HEK293 (cell line): ENCODE data around the gene BAD.

Experiments used
- EGR2 ChIP-seq: fragments of 450-650 bp; formaldehyde crosslinking; IDR thresholded peaks from 2 replicates; pipeline ENCODE4 v1.5.1; 2016; ENCODE audit warnings: low read depth, missing biosample characterization, missing genetic modification characterization
- GLIS1 ChIP-seq: fragments of 450-650 bp; formaldehyde crosslinking; IDR thresholded peaks from 2 replicates; pipeline ENCODE4 v1.5.1; 2016; ENCODE audit warnings: missing biosample characterization, missing genetic modification characterization
- IKZF3 ChIP-seq: fragments of 450-650 bp; IDR thresholded peaks from 2 replicates; pipeline ENCODE4 v1.5.0; 2018; ENCODE audit warnings: missing biosample characterization, mild to moderate bottlenecking, missing genetic modification characterization, moderate library complexity
- KLF16 ChIP-seq: fragments of 450-650 bp; formaldehyde crosslinking; IDR thresholded peaks from 2 replicates; pipeline ENCODE4 v1.5.1; 2017; ENCODE audit warnings: missing biosample characterization, missing genetic modification characterization
- KLF7 ChIP-seq: fragments of 450-650 bp; formaldehyde crosslinking; IDR thresholded peaks from 2 replicates; pipeline ENCODE4 v1.5.1; 2016; ENCODE audit warnings: missing biosample characterization, missing genetic modification characterization, borderline replicate concordance
- KLF8 ChIP-seq: fragments of 450-650 bp; formaldehyde crosslinking; IDR thresholded peaks from 2 replicates; pipeline ENCODE4 v1.5.1; 2016; ENCODE audit warnings: missing biosample characterization, missing genetic modification characterization
- KLF9 ChIP-seq: fragments of 450-650 bp; formaldehyde crosslinking; IDR thresholded peaks from 2 replicates; pipeline ENCODE4 v1.5.1; 2016; ENCODE audit warnings: missing biosample characterization, missing genetic modification characterization, low read depth
- SP7 ChIP-seq: fragments of 450-650 bp; formaldehyde crosslinking; IDR thresholded peaks from 2 replicates; pipeline ENCODE4 v1.5.1; 2016; ENCODE audit warnings: missing biosample characterization, missing genetic modification characterization
- ZBTB17 ChIP-seq: fragments of 450-650 bp; formaldehyde crosslinking; IDR thresholded peaks from 2 replicates; pipeline ENCODE4 v1.5.1; 2016; ENCODE audit warnings: missing biosample characterization, missing genetic modification characterization
- ZBTB21 ChIP-seq: fragments of 450-650 bp; formaldehyde crosslinking; IDR thresholded peaks from 2 replicates; pipeline ENCODE4 v1.5.1; 2017; ENCODE audit warnings: missing biosample characterization, missing genetic modification characterization
- ZEB2 ChIP-seq: fragments of 450-650 bp; formaldehyde crosslinking; IDR thresholded peaks from 2 replicates; pipeline ENCODE4 v1.5.1; 2016; ENCODE audit warnings: missing biosample characterization, missing genetic modification characterization
- ZFHX2 ChIP-seq: fragments of 450-650 bp; formaldehyde crosslinking; conservative IDR thresholded peaks from 2 replicates; pipeline ENCODE4 v1.5.1; 2016; ENCODE audit warnings: missing biosample characterization, missing genetic modification characterization
- ZNF335 ChIP-seq: fragments of 450-650 bp; formaldehyde crosslinking; conservative IDR thresholded peaks from 2 replicates; pipeline ENCODE4 v1.5.1; 2016; ENCODE audit warnings: missing biosample characterization, missing genetic modification characterization
- ZNF561 ChIP-seq: fragments of 450-650 bp; IDR thresholded peaks from 2 replicates; pipeline ENCODE4 v1.5.1; 2018; ENCODE audit warnings: missing biosample characterization, missing genetic modification characterization, borderline replicate concordance
- ZNF610 ChIP-seq: fragments of 450-650 bp; formaldehyde crosslinking; IDR thresholded peaks from 2 replicates; pipeline ENCODE4 v1.5.1; 2016; ENCODE audit warnings: missing biosample characterization, missing genetic modification characterization, borderline replicate concordance
- ZSCAN23 ChIP-seq: fragments of 450-650 bp; formaldehyde crosslinking; IDR thresholded peaks from 2 replicates; pipeline ENCODE4 v1.5.1; 2016; ENCODE audit warnings: missing biosample characterization, missing genetic modification characterization
- TF ChIP-seq, protein P1 (sequence below): fragments of 450-650 bp; formaldehyde crosslinking; IDR thresholded peaks from 2 replicates; pipeline ENCODE4 v1.5.1; 2016; ENCODE audit warnings: missing biosample characterization, missing genetic modification characterization, low read depth
- TF ChIP-seq, protein P2 (sequence below): fragments of 450-650 bp; formaldehyde crosslinking; conservative IDR thresholded peaks from 2 replicates; pipeline ENCODE4 v1.5.1; 2016; ENCODE audit warnings: low read depth, missing biosample characterization, missing genetic modification characterization
- TF ChIP-seq, protein P3 (sequence below): fragments of 450-650 bp; formaldehyde crosslinking; conservative IDR thresholded peaks from 2 replicates; pipeline ENCODE4 v1.5.1; 2016; ENCODE audit warnings: low read depth, missing biosample characterization, missing genetic modification characterization
- TF ChIP-seq, protein P4 (sequence below): fragments of 450-650 bp; formaldehyde crosslinking; IDR thresholded peaks from 2 replicates; pipeline ENCODE4 v1.5.1; 2016; ENCODE audit warnings: missing biosample characterization, missing genetic modification characterization
- TF ChIP-seq, protein P5 (sequence below): fragments of 450-650 bp; formaldehyde crosslinking; optimal IDR thresholded peaks from 2 replicates; pipeline ENCODE3; 2016; ENCODE audit warnings: missing biosample characterization, mild to moderate bottlenecking, missing genetic modification characterization
- TF ChIP-seq, protein P6 (sequence below): fragments of 450-650 bp; formaldehyde crosslinking; IDR thresholded peaks from 2 replicates; pipeline ENCODE4 v1.5.1; 2017; ENCODE audit warnings: missing biosample characterization, missing genetic modification characterization

BAD gene

DNA sequence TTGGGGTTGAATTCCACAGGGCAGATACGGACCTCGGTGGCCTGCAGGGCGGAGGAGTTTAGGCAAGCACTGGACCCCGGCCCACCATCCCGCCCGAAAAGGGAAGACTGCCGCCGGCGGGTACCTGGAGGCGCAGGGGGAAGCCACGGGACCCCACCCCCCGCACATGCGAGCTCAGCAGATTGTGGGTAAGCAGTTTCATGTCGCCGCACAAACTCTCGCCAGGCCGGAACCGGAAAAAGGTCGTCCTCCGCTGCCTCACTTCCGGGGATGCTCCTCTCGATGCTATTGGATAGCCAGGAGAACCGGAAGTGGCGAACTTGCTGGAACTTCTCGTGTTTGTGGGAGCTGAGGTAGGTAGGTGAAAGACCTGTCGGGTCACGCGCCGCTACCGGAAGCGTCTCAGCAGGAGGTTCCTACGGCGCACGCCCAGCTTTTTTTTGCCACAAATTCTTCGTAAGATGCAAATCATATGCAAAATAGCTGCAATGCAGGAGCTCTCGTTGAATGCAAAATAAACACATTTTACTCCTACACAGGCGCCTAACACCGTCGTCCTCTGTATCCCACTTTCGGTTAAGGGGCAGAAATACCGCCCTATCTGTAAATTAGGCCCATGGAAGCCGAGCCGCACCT lies 33.0 kb upstream of the BAD start, which contains the start of gene TRMT112 (continued):
- TF ChIP-seq, protein P1, sequence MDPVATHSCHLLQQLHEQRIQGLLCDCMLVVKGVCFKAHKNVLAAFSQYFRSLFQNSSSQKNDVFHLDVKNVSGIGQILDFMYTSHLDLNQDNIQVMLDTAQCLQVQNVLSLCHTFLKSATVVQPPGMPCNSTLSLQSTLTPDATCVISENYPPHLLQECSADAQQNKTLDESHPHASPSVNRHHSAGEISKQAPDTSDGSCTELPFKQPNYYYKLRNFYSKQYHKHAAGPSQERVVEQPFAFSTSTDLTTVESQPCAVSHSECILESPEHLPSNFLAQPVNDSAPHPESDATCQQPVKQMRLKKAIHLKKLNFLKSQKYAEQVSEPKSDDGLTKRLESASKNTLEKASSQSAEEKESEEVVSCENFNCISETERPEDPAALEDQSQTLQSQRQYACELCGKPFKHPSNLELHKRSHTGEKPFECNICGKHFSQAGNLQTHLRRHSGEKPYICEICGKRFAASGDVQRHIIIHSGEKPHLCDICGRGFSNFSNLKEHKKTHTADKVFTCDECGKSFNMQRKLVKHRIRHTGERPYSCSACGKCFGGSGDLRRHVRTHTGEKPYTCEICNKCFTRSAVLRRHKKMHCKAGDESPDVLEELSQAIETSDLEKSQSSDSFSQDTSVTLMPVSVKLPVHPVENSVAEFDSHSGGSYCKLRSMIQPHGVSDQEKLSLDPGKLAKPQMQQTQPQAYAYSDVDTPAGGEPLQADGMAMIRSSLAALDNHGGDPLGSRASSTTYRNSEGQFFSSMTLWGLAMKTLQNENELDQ, result no peak
- TF ChIP-seq, protein P2, sequence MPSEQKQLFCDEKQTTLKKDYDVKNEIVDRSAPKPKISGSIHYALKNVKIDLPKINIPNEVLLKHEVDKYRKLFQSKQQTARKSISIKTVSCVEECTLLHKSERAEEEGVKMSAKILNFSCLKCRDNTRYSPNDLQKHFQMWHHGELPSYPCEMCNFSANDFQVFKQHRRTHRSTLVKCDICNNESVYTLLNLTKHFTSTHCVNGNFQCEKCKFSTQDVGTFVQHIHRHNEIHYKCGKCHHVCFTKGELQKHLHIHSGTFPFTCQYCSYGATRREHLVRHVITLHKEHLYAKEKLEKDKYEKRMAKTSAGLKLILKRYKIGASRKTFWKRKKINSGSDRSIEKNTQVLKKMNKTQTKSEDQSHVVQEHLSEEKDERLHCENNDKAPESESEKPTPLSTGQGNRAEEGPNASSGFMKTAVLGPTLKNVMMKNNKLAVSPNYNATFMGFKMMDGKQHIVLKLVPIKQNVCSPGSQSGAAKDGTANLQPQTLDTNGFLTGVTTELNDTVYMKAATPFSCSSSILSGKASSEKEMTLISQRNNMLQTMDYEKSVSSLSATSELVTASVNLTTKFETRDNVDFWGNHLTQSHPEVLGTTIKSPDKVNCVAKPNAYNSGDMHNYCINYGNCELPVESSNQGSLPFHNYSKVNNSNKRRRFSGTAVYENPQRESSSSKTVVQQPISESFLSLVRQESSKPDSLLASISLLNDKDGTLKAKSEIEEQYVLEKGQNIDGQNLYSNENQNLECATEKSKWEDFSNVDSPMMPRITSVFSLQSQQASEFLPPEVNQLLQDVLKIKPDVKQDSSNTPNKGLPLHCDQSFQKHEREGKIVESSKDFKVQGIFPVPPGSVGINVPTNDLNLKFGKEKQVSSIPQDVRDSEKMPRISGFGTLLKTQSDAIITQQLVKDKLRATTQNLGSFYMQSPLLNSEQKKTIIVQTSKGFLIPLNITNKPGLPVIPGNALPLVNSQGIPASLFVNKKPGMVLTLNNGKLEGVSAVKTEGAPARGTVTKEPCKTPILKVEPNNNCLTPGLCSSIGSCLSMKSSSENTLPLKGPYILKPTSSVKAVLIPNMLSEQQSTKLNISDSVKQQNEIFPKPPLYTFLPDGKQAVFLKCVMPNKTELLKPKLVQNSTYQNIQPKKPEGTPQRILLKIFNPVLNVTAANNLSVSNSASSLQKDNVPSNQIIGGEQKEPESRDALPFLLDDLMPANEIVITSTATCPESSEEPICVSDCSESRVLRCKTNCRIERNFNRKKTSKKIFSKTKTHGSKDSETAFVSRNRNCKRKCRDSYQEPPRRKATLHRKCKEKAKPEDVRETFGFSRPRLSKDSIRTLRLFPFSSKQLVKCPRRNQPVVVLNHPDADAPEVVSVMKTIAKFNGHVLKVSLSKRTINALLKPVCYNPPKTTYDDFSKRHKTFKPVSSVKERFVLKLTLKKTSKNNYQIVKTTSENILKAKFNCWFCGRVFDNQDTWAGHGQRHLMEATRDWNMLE (tag by site-specific recombination), result peak; percentile 87
- TF ChIP-seq, protein P3, sequence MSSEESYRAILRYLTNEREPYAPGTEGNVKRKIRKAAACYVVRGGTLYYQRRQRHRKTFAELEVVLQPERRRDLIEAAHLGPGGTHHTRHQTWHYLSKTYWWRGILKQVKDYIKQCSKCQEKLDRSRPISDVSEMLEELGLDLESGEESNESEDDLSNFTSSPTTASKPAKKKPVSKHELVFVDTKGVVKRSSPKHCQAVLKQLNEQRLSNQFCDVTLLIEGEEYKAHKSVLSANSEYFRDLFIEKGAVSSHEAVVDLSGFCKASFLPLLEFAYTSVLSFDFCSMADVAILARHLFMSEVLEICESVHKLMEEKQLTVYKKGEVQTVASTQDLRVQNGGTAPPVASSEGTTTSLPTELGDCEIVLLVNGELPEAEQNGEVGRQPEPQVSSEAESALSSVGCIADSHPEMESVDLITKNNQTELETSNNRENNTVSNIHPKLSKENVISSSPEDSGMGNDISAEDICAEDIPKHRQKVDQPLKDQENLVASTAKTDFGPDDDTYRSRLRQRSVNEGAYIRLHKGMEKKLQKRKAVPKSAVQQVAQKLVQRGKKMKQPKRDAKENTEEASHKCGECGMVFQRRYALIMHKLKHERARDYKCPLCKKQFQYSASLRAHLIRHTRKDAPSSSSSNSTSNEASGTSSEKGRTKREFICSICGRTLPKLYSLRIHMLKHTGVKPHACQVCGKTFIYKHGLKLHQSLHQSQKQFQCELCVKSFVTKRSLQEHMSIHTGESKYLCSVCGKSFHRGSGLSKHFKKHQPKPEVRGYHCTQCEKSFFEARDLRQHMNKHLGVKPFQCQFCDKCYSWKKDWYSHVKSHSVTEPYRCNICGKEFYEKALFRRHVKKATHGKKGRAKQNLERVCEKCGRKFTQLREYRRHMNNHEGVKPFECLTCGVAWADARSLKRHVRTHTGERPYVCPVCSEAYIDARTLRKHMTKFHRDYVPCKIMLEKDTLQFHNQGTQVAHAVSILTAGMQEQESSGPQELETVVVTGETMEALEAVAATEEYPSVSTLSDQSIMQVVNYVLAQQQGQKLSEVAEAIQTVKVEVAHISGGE (tag by site-specific recombination), result peak; percentile 93
- TF ChIP-seq KLF8 (peak; percentile 42; the same call in 1 of the 2 replicates), ZNF561 (peak; percentile 43; the same call in 1 of the 2 replicates), SP7 (tag by site-specific recombination) (0 out of 2 replicates have a peak, but pooled peaks have one; percentile 46), ZFHX2 (tag by site-specific recombination) (peak; percentile 28), ZSCAN23 (tag by site-specific recombination) (no peak), EGR2 (tag by site-specific recombination) (peak; percentile 53; the same call in 1 of the 2 replicates), ZNF610 (tag by site-specific recombination) (no peak), GLIS1 (tag by site-specific recombination) (peak; percentile 36), ZNF335 (tag by site-specific recombination) (peak; percentile 58), KLF16 (peak; percentile 65; the same call in 1 of the 2 replicates), IKZF3 (tag by site-specific recombination) (peak; percentile 79), ZBTB21 (peak; percentile 53; the same call in 1 of the 2 replicates), KLF7 (peak; percentile 32; the same call in 1 of the 2 replicates), ZEB2 (tag by site-specific recombination) (peak; percentile 65), ZBTB17 (tag by site-specific recombination) (peak; percentile 85), KLF9 (peak; percentile 66)
- TF ChIP-seq, protein P4, sequence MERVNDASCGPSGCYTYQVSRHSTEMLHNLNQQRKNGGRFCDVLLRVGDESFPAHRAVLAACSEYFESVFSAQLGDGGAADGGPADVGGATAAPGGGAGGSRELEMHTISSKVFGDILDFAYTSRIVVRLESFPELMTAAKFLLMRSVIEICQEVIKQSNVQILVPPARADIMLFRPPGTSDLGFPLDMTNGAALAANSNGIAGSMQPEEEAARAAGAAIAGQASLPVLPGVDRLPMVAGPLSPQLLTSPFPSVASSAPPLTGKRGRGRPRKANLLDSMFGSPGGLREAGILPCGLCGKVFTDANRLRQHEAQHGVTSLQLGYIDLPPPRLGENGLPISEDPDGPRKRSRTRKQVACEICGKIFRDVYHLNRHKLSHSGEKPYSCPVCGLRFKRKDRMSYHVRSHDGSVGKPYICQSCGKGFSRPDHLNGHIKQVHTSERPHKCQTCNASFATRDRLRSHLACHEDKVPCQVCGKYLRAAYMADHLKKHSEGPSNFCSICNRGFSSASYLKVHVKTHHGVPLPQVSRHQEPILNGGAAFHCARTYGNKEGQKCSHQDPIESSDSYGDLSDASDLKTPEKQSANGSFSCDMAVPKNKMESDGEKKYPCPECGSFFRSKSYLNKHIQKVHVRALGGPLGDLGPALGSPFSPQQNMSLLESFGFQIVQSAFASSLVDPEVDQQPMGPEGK (tag by site-specific recombination), result peak; percentile 82
- TF ChIP-seq, protein P5, sequence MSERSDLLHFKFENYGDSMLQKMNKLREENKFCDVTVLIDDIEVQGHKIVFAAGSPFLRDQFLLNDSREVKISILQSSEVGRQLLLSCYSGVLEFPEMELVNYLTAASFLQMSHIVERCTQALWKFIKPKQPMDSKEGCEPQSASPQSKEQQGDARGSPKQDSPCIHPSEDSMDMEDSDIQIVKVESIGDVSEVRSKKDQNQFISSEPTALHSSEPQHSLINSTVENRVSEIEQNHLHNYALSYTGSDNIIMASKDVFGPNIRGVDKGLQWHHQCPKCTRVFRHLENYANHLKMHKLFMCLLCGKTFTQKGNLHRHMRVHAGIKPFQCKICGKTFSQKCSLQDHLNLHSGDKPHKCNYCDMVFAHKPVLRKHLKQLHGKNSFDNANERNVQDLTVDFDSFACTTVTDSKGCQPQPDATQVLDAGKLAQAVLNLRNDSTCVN (tag by site-specific recombination), result peak; percentile 46
- TF ChIP-seq, protein P6, sequence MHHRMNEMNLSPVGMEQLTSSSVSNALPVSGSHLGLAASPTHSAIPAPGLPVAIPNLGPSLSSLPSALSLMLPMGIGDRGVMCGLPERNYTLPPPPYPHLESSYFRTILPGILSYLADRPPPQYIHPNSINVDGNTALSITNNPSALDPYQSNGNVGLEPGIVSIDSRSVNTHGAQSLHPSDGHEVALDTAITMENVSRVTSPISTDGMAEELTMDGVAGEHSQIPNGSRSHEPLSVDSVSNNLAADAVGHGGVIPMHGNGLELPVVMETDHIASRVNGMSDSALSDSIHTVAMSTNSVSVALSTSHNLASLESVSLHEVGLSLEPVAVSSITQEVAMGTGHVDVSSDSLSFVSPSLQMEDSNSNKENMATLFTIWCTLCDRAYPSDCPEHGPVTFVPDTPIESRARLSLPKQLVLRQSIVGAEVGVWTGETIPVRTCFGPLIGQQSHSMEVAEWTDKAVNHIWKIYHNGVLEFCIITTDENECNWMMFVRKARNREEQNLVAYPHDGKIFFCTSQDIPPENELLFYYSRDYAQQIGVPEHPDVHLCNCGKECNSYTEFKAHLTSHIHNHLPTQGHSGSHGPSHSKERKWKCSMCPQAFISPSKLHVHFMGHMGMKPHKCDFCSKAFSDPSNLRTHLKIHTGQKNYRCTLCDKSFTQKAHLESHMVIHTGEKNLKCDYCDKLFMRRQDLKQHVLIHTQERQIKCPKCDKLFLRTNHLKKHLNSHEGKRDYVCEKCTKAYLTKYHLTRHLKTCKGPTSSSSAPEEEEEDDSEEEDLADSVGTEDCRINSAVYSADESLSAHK (tag by site-specific recombination), result peak; percentile 73
